Measurements from ENCODE around the gene STRBP. TPM values are rescaled to one million over a fixed set of nuclear protein-coding genes. Genes with fewer than 3 reads are reported as not detected.

Gene STRBP
- total and polyA plus RNA-seq, 2 of the 8 experiments (the other 6 are each of a cell fraction or from before 2014, with no cell fraction given), result 29.7 to 105 TPM

GRCh38 chr9:123074628-123075027 lies 193.8 kb downstream of the STRBP start:
- Histone ChIP-seq H3K23me2 (ENCODE audit: low read depth, low read length) (no peaks in the 10 kb centered on the region), H3K4ac (replicated peaks; ENCODE audit: insufficient read length, low read depth, low read length) (no peak overlapping the region), H2BK12ac (ENCODE audit: low read depth, low read length) (no peak overlapping the region), H3K9ac (replicated peaks in 1 of 4; ENCODE audit: extremely low read depth in 1 of 4, low read depth in 3 of 4, low read length in 3 of 4) (no peak overlapping the region), H3K4me1 (replicated peaks in 1 of 4; ENCODE audit: control insufficient read depth in 3 of 4, insufficient read depth in 4 of 4, low read length in 3 of 4) (peaks cover 6 to 27% (median 17%) of the 10 kb centered on the region in 4 experiments; a peak in 6 of 7 replicates), H3K4me3 (ENCODE audit: extremely low read depth in 1 of 4, insufficient read depth in 2 of 4, low read depth in 3 of 4, low read length in 4 of 4) (no peak overlapping the region), H4K91ac (replicated peaks; ENCODE audit: insufficient read length, low read length) (no peak overlapping the region), H4K20me1 (replicated peaks in 1 of 2; ENCODE audit: control insufficient read depth in 1 of 2, insufficient read depth in 2 of 2, low read length in 2 of 2) (no peaks in the 10 kb centered on the region), H2BK120ac (replicated peaks; ENCODE audit: low read depth, low read length) (no peak overlapping the region), H3K79me2 (ENCODE audit: control insufficient read depth in 1 of 2, insufficient read depth in 2 of 2, low read length in 2 of 2) (no peaks in the 10 kb centered on the region), H3K79me1 (ENCODE audit: low read depth, low read length) (no peaks in the 10 kb centered on the region; the same call in 1 of the 2 replicates), H3K27ac (ENCODE audit: low read depth, low read length) (no peak overlapping the region), H2AK5ac (ENCODE audit: low read depth, low read length) (no peak overlapping the region), H2AFZ (ENCODE audit: low read length) (no peak overlapping the region), H3K36me3 (ENCODE audit: control insufficient read depth in 2 of 4, insufficient read depth in 4 of 4, low read length in 3 of 4) (peaks cover 0 to 31% (median 5%) of the 10 kb centered on the region in 4 experiments; a peak in 4 of 8 replicates), H3K23ac (ENCODE audit: insufficient read length) (no peak overlapping the region), H3K9me3 (ENCODE audit: insufficient read depth in 2 of 2, low read depth in 1 of 2, low read length in 1 of 2) (no peaks in the 10 kb centered on the region), H4K8ac (ENCODE audit: extremely low read depth, insufficient read depth, low read length) (no peak overlapping the region), H2BK15ac (ENCODE audit: low read length) (no peak overlapping the region), H3K4me2 (ENCODE audit: insufficient read depth in 1 of 2, low read depth in 2 of 2, low read length in 2 of 2) (no peak overlapping the region), H3K18ac (ENCODE audit: extremely low read depth, low read length) (no peak overlapping the region), H3K56ac (replicated peaks; ENCODE audit: insufficient read length, low read depth, low read length) (no peak overlapping the region), H2BK5ac (ENCODE audit: low read depth, low read length) (no peak overlapping the region), H3K14ac (ENCODE audit: insufficient read length) (no peak overlapping the region), H4K5ac (ENCODE audit: insufficient read length, low read depth, low read length) (no peak overlapping the region), H2BK20ac (ENCODE audit: low read length) (no peak overlapping the region), H3K27me3 (replicated peaks in 1 of 4; ENCODE audit: control insufficient read depth in 3 of 4, extremely low read depth in 1 of 4, insufficient read depth in 3 of 4, low read length in 3 of 4) (no peaks in the 10 kb centered on the region)
- no peak for FAIRE-seq
- WGBS, 2 experiments (ENCODE audit: extremely low coverage in 1 of 2, insufficient coverage in 1 of 2, insufficient read length in 1 of 2, insufficient replicate concordance in 2 of 2, low coverage in 1 of 2, low lambda C conversion rate in 2 of 2, missing lambda C conversion rate in 1 of 2), result 90% methylated on average over 3 of the region's 3 CpGs; no CpG with 5 or more reads in 1 of the 2 experiments
- TF ChIP-seq RAD21 (IDR thresholded peaks at IDR 0.05 in 1 of 2, conservative IDR thresholded peaks at IDR 0.05 in 1 of 2; ENCODE audit: low read depth in 2 of 2, low read length in 2 of 2) (no peak), CTBP2 (IDR thresholded peaks at IDR 0.05; ENCODE audit: borderline replicate concordance, insufficient read depth, insufficient read length, low read length) (no peak), POU5F1 (IDR thresholded peaks at IDR 0.05; ENCODE audit: low read depth, low read length) (no peak), SP2 (IDR thresholded peaks at IDR 0.05; ENCODE audit: low read length) (no peak), SUZ12 (IDR thresholded peaks at IDR 0.05; ENCODE audit: low read length) (no peak), E2F6 (IDR thresholded peaks at IDR 0.05) (no peak), CBX8 (IDR thresholded peaks at IDR 0.05; ENCODE audit: borderline replicate concordance, low read depth, low read length) (no peak), SP4 (IDR thresholded peaks at IDR 0.05; ENCODE audit: low read length) (no peak), KDM5A (IDR thresholded peaks at IDR 0.05; ENCODE audit: low read length) (no peak)
- CTCF ChIA-PET (ENCODE audit: partially characterized antibody), result interaction anchor here (0.9 to 1.9 kb wide), 3 partner anchors 9 to 18 kb away, joined by 3 to 6 read pairs (median 3); no protein-coding TSS in a partner anchor
- POLR2A ChIA-PET (ENCODE audit: partially characterized antibody), result interaction anchor here (1.1 kb wide), 1 partner anchor 25 kb away, joined by 3 read pairs; no protein-coding TSS in a partner anchor
- DNase-seq (ENCODE audit: low read depth in 1 of 2, low spot score in 2 of 2), result no peak

All from H1 (cell line).